HepG2 (cell line): ENCODE measurements around the gene NKPD1. TPM values are rescaled to one million over a fixed set of nuclear protein-coding genes. Genes with fewer than 3 reads are reported as not detected.

Source experiments
- ATAC-seq: fragments of 200-7000 bp; cut with Tn5 transposase; 3 replicates; pipeline ENCODE4 v1.9.1; 2020; ENCODE audit warnings: mild to moderate bottlenecking, moderate library complexity
- BruUV-seq: library from RNA; stranded (reverse); fragments of 400-500 nt; replicated peaks from 2 replicates; lab custom pipeline; 2021; lab: Mats Ljungman, UMichigan
- CTCF ChIA-PET: fragments of 300-600 bp; formaldehyde crosslinking; extraction: SDS; loops from one replicate; lab custom pipeline; 2021; ENCODE audit warnings: low total read pairs, inconsistent platforms, low intra/inter-chr PET ratio; lab: Yijun Ruan, JAX
- POLR2A ChIA-PET: fragments of 350-600 bp; sonication (Branson Sonifier 250); formaldehyde crosslinking; loops from one replicate; lab custom pipeline; 2020; ENCODE audit warnings: antibody characterized with exemption, inconsistent platforms; lab: Yijun Ruan, JAX
- DNase-seq: peaks from one replicate; pipeline ENCODE4 v3.0.0-alpha.2; 2015; ENCODE audit warnings: low spot score
- FAIRE-seq: peaks from 3 replicates; lab custom pipeline; 2011; peaks lifted over from hg19 to GRCh38; lab: Jason Lieb, UNC
- H2AFZ ChIP-seq: one replicate; pipeline ENCODE4 v1.6.1; 2011; ENCODE audit warnings: low read length, inconsistent platforms
- H3K27ac ChIP-seq: fragments of 300-600 bp; 3 replicates; pipeline ENCODE4 v1.8.0; 2011; ENCODE audit warnings: mixed run types, mild to moderate bottlenecking, mixed read lengths, low read length, inconsistent platforms; ENCODE audit not compliant: insufficient read depth; ENCODE audit errors: extremely low read length
- H3K27me3 ChIP-seq, 2 experiments: fragments of 200-600 bp in 1 of 2; 2 replicates in 1 of 2; 3 replicates in 1 of 2; pipeline versions ENCODE4 v1.6.0 to v1.8.0; 2011; ENCODE audit warnings: low read length in 2 of 2, mild to moderate bottlenecking in 2 of 2, moderate library complexity in 2 of 2, inconsistent platforms in 1 of 2; ENCODE audit not compliant: insufficient read depth in 2 of 2, control insufficient read depth in 1 of 2
- H3K36me3 ChIP-seq, 2 experiments: fragments of 200-600 bp in 1 of 2; replicated peaks in 1 of 2; 2 replicates in 1 of 2; 3 replicates in 1 of 2; pipeline versions ENCODE4 v1.5.1 to v1.8.0; 2011; ENCODE audit warnings: low read length in 2 of 2, inconsistent platforms in 1 of 2; ENCODE audit not compliant: insufficient read depth in 2 of 2, control insufficient read depth in 1 of 2
- H3K4me1 ChIP-seq: 2 replicates; pipeline ENCODE4 v1.5.1; 2012; ENCODE audit warnings: low read length, inconsistent platforms; ENCODE audit not compliant: insufficient read depth
- H3K4me2 ChIP-seq: 2 replicates; pipeline ENCODE4 v1.6.0; 2011; ENCODE audit warnings: low read depth, low read length, inconsistent platforms
- H3K4me3 ChIP-seq, 3 experiments: fragments of 200-600 bp in 1 of 3; sonication (generic), shearing (Covaris generic) in 1 of 3; replicated peaks in 1 of 3; 2 replicates each; pipeline ENCODE4 v1.5.1; 2011 to 2016; ENCODE audit warnings: low read length in 3 of 3, inconsistent platforms in 2 of 3, low read depth in 2 of 3, mild to moderate bottlenecking in 2 of 3, control low read depth in 1 of 3, mixed read lengths in 1 of 3; ENCODE audit not compliant: insufficient read depth in 1 of 3
- H3K79me2 ChIP-seq: one replicate; pipeline ENCODE4 v1.6.1; 2011; ENCODE audit warnings: low read length, inconsistent platforms; ENCODE audit not compliant: insufficient read depth
- H3K9ac ChIP-seq: 2 replicates; pipeline ENCODE4 v1.6.0; 2011; ENCODE audit warnings: mild to moderate bottlenecking, low read depth, low read length, inconsistent platforms; ENCODE audit not compliant: insufficient read depth
- H3K9me3 ChIP-seq: 2 replicates; pipeline ENCODE4 v1.5.1; 2012; ENCODE audit warnings: mild to moderate bottlenecking, low read length
- H4K20me1 ChIP-seq: 2 replicates; pipeline ENCODE4 v1.6.0; 2011; ENCODE audit warnings: inconsistent platforms, mild to moderate bottlenecking, low read length, moderate library complexity; ENCODE audit not compliant: insufficient read depth
- ADNP ChIP-seq: sonication (generic); formaldehyde crosslinking; IDR thresholded peaks from 2 replicates; pipeline ENCODE4 v1.4.0; 2020; ENCODE audit warnings: missing genetic modification reagents
- FOXC1 ChIP-seq: sonication (generic); formaldehyde crosslinking; IDR thresholded peaks from 2 replicates; pipeline ENCODE4 v1.8.0; 2022; ENCODE audit warnings: mild to moderate bottlenecking, missing genetic modification reagents, borderline replicate concordance
- FOXP1 ChIP-seq, 2 experiments: fragments of 450-650 bp in 1 of 2; IDR thresholded peaks; 2 replicates each; pipeline ENCODE4 v1.6.1; 2017 to 2018; ENCODE audit warnings: antibody characterized with exemption in 1 of 2
- GLI4 ChIP-seq: sonication (generic); formaldehyde crosslinking; IDR thresholded peaks from 2 replicates; pipeline ENCODE4 v1.5.1; 2020; ENCODE audit warnings: missing genetic modification reagents, mild to moderate bottlenecking, moderate library complexity, borderline replicate concordance
- GZF1 ChIP-seq: sonication (generic); formaldehyde crosslinking; IDR thresholded peaks from 2 replicates; pipeline ENCODE4 v1.5.1; 2020; ENCODE audit warnings: mild to moderate bottlenecking, missing genetic modification reagents
- KDM4B ChIP-seq: sonication (generic); formaldehyde crosslinking; IDR thresholded peaks from 2 replicates; pipeline ENCODE4 v1.4.0; 2020; ENCODE audit warnings: missing genetic modification reagents
- PCBP1 ChIP-seq: fragments of 200-400 bp; formaldehyde crosslinking; IDR thresholded peaks from 2 replicates; pipeline ENCODE4 v1.6.1; 2017; ENCODE audit warnings: mild to moderate bottlenecking, low read depth, low read length, borderline replicate concordance
- RXRA ChIP-seq: sonication (generic); formaldehyde crosslinking; IDR thresholded peaks from 2 replicates; pipeline ENCODE4 v1.5.1; 2020; ENCODE audit warnings: missing genetic modification reagents
- SAP130 ChIP-seq: IDR thresholded peaks from 2 replicates; pipeline ENCODE4 v1.6.1; 2016; ENCODE audit warnings: low read depth
- TSC22D2 ChIP-seq: sonication (generic); formaldehyde crosslinking; IDR thresholded peaks from 2 replicates; pipeline ENCODE4 v1.5.1; 2020; ENCODE audit warnings: missing genetic modification reagents, mild to moderate bottlenecking, borderline replicate concordance
- ZBTB8A ChIP-seq: sonication (generic); formaldehyde crosslinking; IDR thresholded peaks from 2 replicates; pipeline ENCODE4 v1.4.0; 2020; ENCODE audit warnings: mild to moderate bottlenecking, low read depth, missing genetic modification reagents, borderline replicate concordance
- ZNF136 ChIP-seq: sonication (generic); formaldehyde crosslinking; IDR thresholded peaks from 2 replicates; pipeline ENCODE4 v1.8.1; 2022; ENCODE audit warnings: low read depth, mild to moderate bottlenecking, moderate library complexity, missing genetic modification reagents
- ZNF17 ChIP-seq: sonication (generic); formaldehyde crosslinking; IDR thresholded peaks from 2 replicates; pipeline ENCODE4 v1.5.0; 2020; ENCODE audit warnings: mild to moderate bottlenecking, missing genetic modification reagents
- ZNF354B ChIP-seq: sonication (generic); formaldehyde crosslinking; IDR thresholded peaks from 2 replicates; pipeline ENCODE4 v1.8.0; 2022; ENCODE audit warnings: mild to moderate bottlenecking, missing genetic modification reagents
- ZNF564 ChIP-seq: sonication (generic); formaldehyde crosslinking; IDR thresholded peaks from 2 replicates; pipeline ENCODE4 v1.8.1; 2023; ENCODE audit warnings: mild to moderate bottlenecking, missing genetic modification reagents
- ZNF644 ChIP-seq: IDR thresholded peaks from 2 replicates; pipeline ENCODE4 v1.6.1; 2016; ENCODE audit warnings: low read depth
- ZNF772 ChIP-seq: sonication (generic); formaldehyde crosslinking; IDR thresholded peaks from 2 replicates; pipeline ENCODE4 v1.5.0; 2020; ENCODE audit warnings: mild to moderate bottlenecking, missing genetic modification reagents
- WGBS: methylation state at CpG from one replicate; pipeline ENCODE4 v1.1.6; 2017; ENCODE audit warnings: low lambda C conversion rate; 5-methylcytosine and 5-hydroxymethylcytosine counted together
- in situ Hi-C: cut with HindIII; loops from 2 replicates; pipeline ENCODE4 v1.10.0; 2017; ENCODE audit warnings: low pct_unique_long_range_greater_than_20kb; ENCODE audit not compliant: extremely low pct_ligation_motif_present
- intact Hi-C: fragments of 100-400 bp; cut with micrococcal nuclease; formaldehyde crosslinking; loops from one replicate; pipeline ENCODE4 v1.10.0; 2022; ENCODE audit not compliant: unreplicated experiment
- polyA plus RNA-seq, 8 experiments: library from polyadenylated mRNA; depleted of rRNA in 3 of 8; stranded (reverse) in 7 of 8; unstranded in 1 of 8; fragments of >200 nt; fragmentation: Illumina TruSeq in 4 of 8; extraction: Trizol in 4 of 8; gene quantifications; 2 replicates each; pipeline versions ENCODE4 v1.2.1 to v1.2.3, GENCODE V29; 2011 to 2016; ENCODE audit warnings: low read depth in 4 of 8, missing spikeins in 1 of 8, mixed read lengths in 1 of 8; ENCODE audit not compliant: insufficient read depth in 1 of 8
- total RNA-seq, 5 experiments: library from RNA; depleted of rRNA; stranded (reverse); fragments of >200 nt; fragmentation: Illumina TruSeq; extraction: Trizol; gene quantifications; 2 replicates each; pipeline ENCODE4 v1.2.3, GENCODE V29; 2016; ENCODE audit warnings: low read depth in 1 of 5
- TF ChIP-seq, protein P1 (sequence below): sonication (generic); formaldehyde crosslinking; IDR thresholded peaks from 2 replicates; pipeline ENCODE4 v1.4.0; 2020; ENCODE audit warnings: mild to moderate bottlenecking, missing genetic modification reagents
- TF ChIP-seq, protein P2 (sequence below): sonication (generic); formaldehyde crosslinking; IDR thresholded peaks from 2 replicates; pipeline ENCODE4 v1.5.1; 2020; ENCODE audit warnings: missing genetic modification reagents, mild to moderate bottlenecking, borderline replicate concordance
- TF ChIP-seq, protein P3 (sequence below): sonication (generic); formaldehyde crosslinking; IDR thresholded peaks from 2 replicates; pipeline ENCODE4 v1.4.0; 2020; ENCODE audit warnings: missing genetic modification reagents, low read depth, mild to moderate bottlenecking, borderline replicate concordance

Gene NKPD1
- total and polyA plus RNA-seq, 2 of the 13 experiments (the other 11 are each of a cell fraction or from before 2014, with no cell fraction given), result 0.03 TPM; not detected in 1

DNA sequence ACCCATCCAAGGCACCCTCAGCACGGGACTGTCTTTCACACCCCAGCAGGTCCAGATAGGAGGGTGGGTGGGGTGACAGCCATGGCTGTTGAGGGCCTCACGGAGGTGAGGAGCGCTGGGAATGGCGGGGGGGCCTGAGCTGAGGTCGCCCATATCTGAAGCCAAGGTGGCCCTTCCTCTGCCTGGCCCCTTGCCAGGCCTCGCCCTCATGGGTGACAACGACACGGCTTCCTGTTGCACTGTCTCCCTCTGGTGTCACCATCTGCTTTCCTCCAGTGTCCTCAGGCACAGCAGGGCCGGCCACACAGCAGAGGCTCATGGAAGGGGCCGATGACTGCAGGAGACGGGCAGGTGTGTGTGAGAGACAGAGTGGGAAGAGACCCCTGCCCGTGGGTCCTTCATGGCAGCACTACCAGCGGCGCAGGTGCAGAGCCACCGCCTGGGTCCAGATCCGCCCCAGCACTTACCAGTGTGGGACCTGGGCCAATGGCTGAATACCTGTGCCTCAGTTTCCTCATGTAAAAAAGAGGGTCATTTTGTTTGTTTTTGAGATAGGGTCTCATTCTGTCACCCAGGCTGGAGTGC is 8.1 kb upstream of the NKPD1 start:
- no TSS peak for BruUV-seq
- CTCF ChIA-PET, result no interaction called here
- peak; percentile 32 for ATAC-seq
- no peaks in the 10 kb centered on the region for H3K79me2 ChIP-seq
- peak; percentile 28 for FAIRE-seq
- intact Hi-C loops (no loop called here), in situ Hi-C loops (no loop called here)
- DNase-seq, result peak; percentile 70
- H3K27ac ChIP-seq, result peak overlapping the region; percentile 21
- peak overlapping the region; percentile 65 for H3K4me2 ChIP-seq
- no peaks in the 10 kb centered on the region for H3K36me3 ChIP-seq
- no peaks in the 10 kb centered on the region for H4K20me1 ChIP-seq
- peaks cover 97% of the 10 kb centered on the region for H3K4me1 ChIP-seq
- no peak overlapping the region for H3K9ac ChIP-seq
- 61% methylated on average over 10 of the region's 16 CpGs for WGBS
- no peaks in the 10 kb centered on the region for H3K9me3 ChIP-seq
- no peak overlapping the region for H2AFZ ChIP-seq
- POLR2A ChIA-PET, result interaction anchor here (1.0 to 4.0 kb wide), 3 partner anchors 10 to 14 kb away, joined by 3 to 29 read pairs (median 5); partner anchors contain the start of genes BLOC1S3 and TRAPPC6A
- no peaks in the 10 kb centered on the region for H3K27me3 ChIP-seq
- H3K4me3 ChIP-seq, result peak overlapping the region in 2 of 3 experiments; percentile 3 to 40; a peak in 1 of 6 replicates
- TF ChIP-seq PCBP1, result no peak
- TF ChIP-seq ADNP (CRISPR knock-in tag), result no peak
- TF ChIP-seq KDM4B, result no peak
- TF ChIP-seq ZBTB8A (CRISPR knock-in tag), result no peak
- TF ChIP-seq, protein P1, sequence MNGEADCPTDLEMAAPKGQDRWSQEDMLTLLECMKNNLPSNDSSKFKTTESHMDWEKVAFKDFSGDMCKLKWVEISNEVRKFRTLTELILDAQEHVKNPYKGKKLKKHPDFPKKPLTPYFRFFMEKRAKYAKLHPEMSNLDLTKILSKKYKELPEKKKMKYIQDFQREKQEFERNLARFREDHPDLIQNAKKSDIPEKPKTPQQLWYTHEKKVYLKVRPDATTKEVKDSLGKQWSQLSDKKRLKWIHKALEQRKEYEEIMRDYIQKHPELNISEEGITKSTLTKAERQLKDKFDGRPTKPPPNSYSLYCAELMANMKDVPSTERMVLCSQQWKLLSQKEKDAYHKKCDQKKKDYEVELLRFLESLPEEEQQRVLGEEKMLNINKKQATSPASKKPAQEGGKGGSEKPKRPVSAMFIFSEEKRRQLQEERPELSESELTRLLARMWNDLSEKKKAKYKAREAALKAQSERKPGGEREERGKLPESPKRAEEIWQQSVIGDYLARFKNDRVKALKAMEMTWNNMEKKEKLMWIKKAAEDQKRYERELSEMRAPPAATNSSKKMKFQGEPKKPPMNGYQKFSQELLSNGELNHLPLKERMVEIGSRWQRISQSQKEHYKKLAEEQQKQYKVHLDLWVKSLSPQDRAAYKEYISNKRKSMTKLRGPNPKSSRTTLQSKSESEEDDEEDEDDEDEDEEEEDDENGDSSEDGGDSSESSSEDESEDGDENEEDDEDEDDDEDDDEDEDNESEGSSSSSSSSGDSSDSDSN (CRISPR knock-in tag), result peak; percentile 46; the same call in 1 of the 2 replicates
- no peak for TF ChIP-seq FOXC1 (CRISPR knock-in tag)
- TF ChIP-seq, protein P2, sequence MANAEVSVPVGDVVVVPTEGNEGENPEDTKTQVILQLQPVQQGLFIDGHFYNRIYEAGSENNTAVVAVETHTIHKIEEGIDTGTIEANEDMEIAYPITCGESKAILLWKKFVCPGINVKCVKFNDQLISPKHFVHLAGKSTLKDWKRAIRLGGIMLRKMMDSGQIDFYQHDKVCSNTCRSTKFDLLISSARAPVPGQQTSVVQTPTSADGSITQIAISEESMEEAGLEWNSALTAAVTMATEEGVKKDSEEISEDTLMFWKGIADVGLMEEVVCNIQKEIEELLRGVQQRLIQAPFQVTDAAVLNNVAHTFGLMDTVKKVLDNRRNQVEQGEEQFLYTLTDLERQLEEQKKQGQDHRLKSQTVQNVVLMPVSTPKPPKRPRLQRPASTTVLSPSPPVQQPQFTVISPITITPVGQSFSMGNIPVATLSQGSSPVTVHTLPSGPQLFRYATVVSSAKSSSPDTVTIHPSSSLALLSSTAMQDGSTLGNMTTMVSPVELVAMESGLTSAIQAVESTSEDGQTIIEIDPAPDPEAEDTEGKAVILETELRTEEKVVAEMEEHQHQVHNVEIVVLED (CRISPR knock-in tag), result no peak
- peak; percentile 75 for TF ChIP-seq SAP130 (CRISPR knock-in tag)
- TF ChIP-seq ZNF17 (CRISPR knock-in tag), result no peak
- TF ChIP-seq ZNF644 (CRISPR knock-in tag), result no peak
- no peak for TF ChIP-seq ZNF354B (CRISPR knock-in tag)
- TF ChIP-seq RXRA, result peak; percentile 45; the same call in 1 of the 2 replicates
- TF ChIP-seq ZNF772 (CRISPR knock-in tag), result 0 out of 2 replicates have a peak, but pooled peaks have one; percentile 32
- TF ChIP-seq, protein P3, sequence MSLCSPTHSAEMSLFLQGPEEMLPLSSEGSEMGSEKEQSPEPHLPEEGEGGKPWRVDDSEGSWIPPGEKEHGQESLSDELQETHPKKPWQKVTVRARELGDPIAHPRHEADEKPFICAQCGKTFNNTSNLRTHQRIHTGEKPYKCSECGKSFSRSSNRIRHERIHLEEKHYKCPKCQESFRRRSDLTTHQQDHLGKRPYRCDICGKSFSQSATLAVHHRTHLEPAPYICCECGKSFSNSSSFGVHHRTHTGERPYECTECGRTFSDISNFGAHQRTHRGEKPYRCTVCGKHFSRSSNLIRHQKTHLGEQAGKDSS (CRISPR knock-in tag), result peak; percentile 72; the same call in 1 of the 2 replicates
- no peak for TF ChIP-seq ZNF136 (CRISPR knock-in tag)
- TF ChIP-seq ZNF564 (CRISPR knock-in tag), result no peak
- no peak for TF ChIP-seq TSC22D2 (CRISPR knock-in tag)
- TF ChIP-seq GZF1 (CRISPR knock-in tag), result no peak
- TF ChIP-seq FOXP1 (IDR thresholded peaks at IDR 0.05), result no peak
- no peak for TF ChIP-seq FOXP1 (CRISPR knock-in tag; IDR thresholded peaks at IDR 0.05)
- no peak for TF ChIP-seq GLI4 (CRISPR knock-in tag)
